HEK293 (cell line): ENCODE results near the gene MLXIPL.
"Not testable (repeated sequence)": the region's sequence is repeated elsewhere in the genome, so short reads cannot be mapped to it uniquely, and the experiment has no call there.

Experiments
- CTCF ChIA-PET: fragments of 350-600 bp; formaldehyde crosslinking; extraction: SDS; loops from one replicate; lab custom pipeline; 2021; ENCODE audit warnings: antibody characterized with exemption; lab: Yijun Ruan, JAX
- POLR2A ChIA-PET: fragments of 300-600 bp; formaldehyde crosslinking; extraction: SDS; loops from one replicate; lab custom pipeline; 2020; ENCODE audit warnings: antibody characterized with exemption, inconsistent platforms; lab: Yijun Ruan, JAX
- H3K27ac ChIP-seq: fragments of 200-500 bp; sonication (Bioruptor generic); 2 replicates; pipeline ENCODE4 v1.5.1; 2014; ENCODE audit warnings: low read depth, low read length, control low read depth, inconsistent platforms; ENCODE audit errors: extremely low read depth
- H3K36me3 ChIP-seq, 2 experiments: fragments of 200-500 bp in 1 of 2; sonication (Bioruptor generic) in 1 of 2; 1 replicate in 1 of 2; 2 replicates in 1 of 2; pipeline ENCODE4 v1.5.1; 2014 to 2017; ENCODE audit warnings: inconsistent platforms in 2 of 2, low read length in 2 of 2; ENCODE audit not compliant: control insufficient read depth in 2 of 2, insufficient read depth in 1 of 2
- H3K4me1 ChIP-seq: fragments of 200-500 bp; sonication (Bioruptor generic); 2 replicates; pipeline ENCODE4 v1.5.1; 2014; ENCODE audit warnings: mild to moderate bottlenecking, low read length, inconsistent platforms; ENCODE audit not compliant: control insufficient read depth, insufficient read depth
- H3K4me3 ChIP-seq: 2 replicates; pipeline ENCODE4 v1.5.1; 2011; ENCODE audit warnings: low read depth, mild to moderate bottlenecking, control low read depth, low read length, moderate library complexity
- H3K9me3 ChIP-seq: fragments of 200-500 bp; sonication (Bioruptor generic); 2 replicates; pipeline ENCODE4 v1.5.1; 2014; ENCODE audit warnings: low read depth, low read length, inconsistent platforms; ENCODE audit not compliant: control insufficient read depth, insufficient read depth
- FEZF1 ChIP-seq: fragments of 450-650 bp; formaldehyde crosslinking; IDR thresholded peaks from 2 replicates; pipeline ENCODE4 v1.5.1; 2016; ENCODE audit warnings: missing biosample characterization, missing genetic modification characterization
- KLF10 ChIP-seq: fragments of 450-650 bp; IDR thresholded peaks from 2 replicates; pipeline ENCODE4 v1.5.1; 2018; ENCODE audit warnings: missing biosample characterization, mild to moderate bottlenecking, missing genetic modification characterization
- KLF9 ChIP-seq: fragments of 450-650 bp; formaldehyde crosslinking; IDR thresholded peaks from 2 replicates; pipeline ENCODE4 v1.5.1; 2016; ENCODE audit warnings: missing biosample characterization, missing genetic modification characterization, low read depth
- MEIS1 ChIP-seq: sonication (generic); formaldehyde crosslinking; IDR thresholded peaks from 2 replicates; pipeline ENCODE4 v1.8.1; 2022; ENCODE audit warnings: missing genetic modification reagents, mild to moderate bottlenecking, borderline replicate concordance
- MYNN ChIP-seq: fragments of 450-650 bp; formaldehyde crosslinking; IDR thresholded peaks from 2 replicates; pipeline ENCODE4 v1.5.1; 2016; ENCODE audit warnings: missing biosample characterization, missing genetic modification characterization, borderline replicate concordance
- OSR2 ChIP-seq: fragments of 450-650 bp; formaldehyde crosslinking; IDR thresholded peaks from 2 replicates; pipeline ENCODE4 v1.5.1; 2016; ENCODE audit warnings: missing biosample characterization, missing genetic modification characterization
- ZBTB48 ChIP-seq: fragments of 450-650 bp; formaldehyde crosslinking; IDR thresholded peaks from 2 replicates; pipeline ENCODE4 v1.5.1; 2016; ENCODE audit warnings: missing biosample characterization, missing genetic modification characterization
- ZFP37 ChIP-seq: fragments of 450-650 bp; formaldehyde crosslinking; IDR thresholded peaks from 2 replicates; pipeline ENCODE4 v1.5.1; 2016; ENCODE audit warnings: missing biosample characterization, missing genetic modification characterization
- ZFP69B ChIP-seq: fragments of 450-650 bp; formaldehyde crosslinking; IDR thresholded peaks from 2 replicates; pipeline ENCODE4 v1.5.1; 2016; ENCODE audit warnings: missing biosample characterization, missing genetic modification characterization
- ZNF121 ChIP-seq: fragments of 450-650 bp; formaldehyde crosslinking; IDR thresholded peaks from 2 replicates; pipeline ENCODE4 v1.5.1; 2016; ENCODE audit warnings: missing biosample characterization, missing genetic modification characterization
- ZNF146 ChIP-seq: fragments of 450-650 bp; formaldehyde crosslinking; IDR thresholded peaks from 2 replicates; pipeline ENCODE4 v1.5.1; 2016; ENCODE audit warnings: missing biosample characterization, missing genetic modification characterization
- ZNF341 ChIP-seq: fragments of 450-650 bp; formaldehyde crosslinking; IDR thresholded peaks from 2 replicates; pipeline ENCODE4; 2016; ENCODE audit warnings: low read depth, missing biosample characterization, missing genetic modification characterization
- ZNF354C ChIP-seq: fragments of 450-650 bp; formaldehyde crosslinking; IDR thresholded peaks from 2 replicates; pipeline ENCODE4 v1.5.1; 2016; ENCODE audit warnings: missing biosample characterization, missing genetic modification characterization, low read depth, borderline replicate concordance
- ZNF416 ChIP-seq: fragments of 450-650 bp; formaldehyde crosslinking; IDR thresholded peaks from 2 replicates; pipeline ENCODE4 v1.5.1; 2016; ENCODE audit warnings: missing biosample characterization, missing genetic modification characterization
- ZNF433 ChIP-seq: fragments of 450-650 bp; formaldehyde crosslinking; IDR thresholded peaks from 2 replicates; pipeline ENCODE4 v1.5.1; 2016; ENCODE audit warnings: missing biosample characterization, missing genetic modification characterization, low read depth
- ZNF529 ChIP-seq: fragments of 450-650 bp; formaldehyde crosslinking; IDR thresholded peaks from 2 replicates; pipeline ENCODE4 v1.5.1; 2017; ENCODE audit warnings: missing genetic modification characterization, missing biosample characterization; ENCODE audit not compliant: insufficient replicate concordance
- ZNF623 ChIP-seq: fragments of 450-650 bp; formaldehyde crosslinking; IDR thresholded peaks from 2 replicates; pipeline ENCODE4 v1.5.1; 2016; ENCODE audit warnings: missing biosample characterization, missing genetic modification characterization
- TF ChIP-seq, protein P1 (sequence below): fragments of 450-650 bp; formaldehyde crosslinking; IDR thresholded peaks from 2 replicates; pipeline ENCODE4 v1.5.1; 2016; ENCODE audit warnings: missing biosample characterization, missing genetic modification characterization, borderline replicate concordance
- TF ChIP-seq, protein P2 (sequence below): fragments of 450-650 bp; formaldehyde crosslinking; IDR thresholded peaks from 2 replicates; pipeline ENCODE4; 2016; ENCODE audit warnings: missing biosample characterization, missing genetic modification characterization
- TF ChIP-seq, protein P3 (sequence below): fragments of 450-650 bp; formaldehyde crosslinking; IDR thresholded peaks from 2 replicates; pipeline ENCODE4 v1.5.1; 2016; ENCODE audit warnings: missing biosample characterization, missing genetic modification characterization

MLXIPL gene

DNA sequence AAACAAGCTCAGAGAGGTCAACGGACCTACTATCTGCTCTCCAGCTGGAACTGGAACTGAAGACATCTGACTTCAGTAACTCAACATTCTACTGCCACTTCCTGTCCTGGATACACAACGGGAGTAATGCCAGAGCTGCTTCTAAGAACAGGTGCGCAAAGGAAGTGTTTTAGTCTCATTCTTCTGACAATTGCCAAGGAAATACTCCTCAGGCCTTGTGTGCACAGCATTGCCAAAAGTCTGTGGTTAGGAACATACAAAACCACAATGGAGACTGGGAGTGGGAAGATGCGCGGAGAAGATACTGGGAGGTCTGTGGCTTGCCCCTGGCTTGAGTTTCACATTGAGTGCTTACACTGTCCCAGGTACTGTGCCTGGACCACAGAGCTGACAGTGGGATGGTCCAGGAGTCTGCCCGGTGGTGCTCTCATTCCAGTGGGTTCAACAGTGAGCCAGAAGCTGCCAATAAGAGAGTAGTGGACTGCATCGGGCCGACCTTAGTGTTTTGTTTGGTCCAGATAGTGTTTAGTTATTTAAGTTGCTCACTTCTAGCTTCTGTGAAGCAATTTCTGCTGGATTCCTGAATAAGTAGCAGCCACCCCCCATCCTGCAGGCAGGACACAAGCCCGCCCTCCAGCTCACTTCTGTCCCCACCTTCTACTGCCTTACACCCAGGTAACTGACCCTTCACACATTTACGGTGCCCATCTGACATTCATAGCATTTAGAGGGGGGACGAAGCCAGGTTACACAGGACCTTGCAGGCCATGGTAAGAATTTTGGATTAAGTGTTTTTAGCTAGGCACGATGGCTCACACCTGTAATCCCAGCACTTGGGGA lies 56.3 kb downstream of the MLXIPL start:
- H3K27ac ChIP-seq: no peak overlapping the region
- CTCF ChIA-PET: interaction anchor here (0.6 to 3.2 kb wide), 5 partner anchors 19 to 158 kb away, joined by 3 to 7 read pairs (median 4); no protein-coding TSS in a partner anchor
- TF ChIP-seq KLF9 (tag by site-specific recombination): no peak
- no peak for TF ChIP-seq ZBTB48
- no peak for TF ChIP-seq MEIS1 (CRISPR knock-in tag)
- no peak for TF ChIP-seq ZNF623 (tag by site-specific recombination)
- no peak for TF ChIP-seq ZNF146
- no peak for TF ChIP-seq ZNF529 (tag by site-specific recombination)
- TF ChIP-seq FEZF1 (tag by site-specific recombination): no peak
- TF ChIP-seq, protein P1, sequence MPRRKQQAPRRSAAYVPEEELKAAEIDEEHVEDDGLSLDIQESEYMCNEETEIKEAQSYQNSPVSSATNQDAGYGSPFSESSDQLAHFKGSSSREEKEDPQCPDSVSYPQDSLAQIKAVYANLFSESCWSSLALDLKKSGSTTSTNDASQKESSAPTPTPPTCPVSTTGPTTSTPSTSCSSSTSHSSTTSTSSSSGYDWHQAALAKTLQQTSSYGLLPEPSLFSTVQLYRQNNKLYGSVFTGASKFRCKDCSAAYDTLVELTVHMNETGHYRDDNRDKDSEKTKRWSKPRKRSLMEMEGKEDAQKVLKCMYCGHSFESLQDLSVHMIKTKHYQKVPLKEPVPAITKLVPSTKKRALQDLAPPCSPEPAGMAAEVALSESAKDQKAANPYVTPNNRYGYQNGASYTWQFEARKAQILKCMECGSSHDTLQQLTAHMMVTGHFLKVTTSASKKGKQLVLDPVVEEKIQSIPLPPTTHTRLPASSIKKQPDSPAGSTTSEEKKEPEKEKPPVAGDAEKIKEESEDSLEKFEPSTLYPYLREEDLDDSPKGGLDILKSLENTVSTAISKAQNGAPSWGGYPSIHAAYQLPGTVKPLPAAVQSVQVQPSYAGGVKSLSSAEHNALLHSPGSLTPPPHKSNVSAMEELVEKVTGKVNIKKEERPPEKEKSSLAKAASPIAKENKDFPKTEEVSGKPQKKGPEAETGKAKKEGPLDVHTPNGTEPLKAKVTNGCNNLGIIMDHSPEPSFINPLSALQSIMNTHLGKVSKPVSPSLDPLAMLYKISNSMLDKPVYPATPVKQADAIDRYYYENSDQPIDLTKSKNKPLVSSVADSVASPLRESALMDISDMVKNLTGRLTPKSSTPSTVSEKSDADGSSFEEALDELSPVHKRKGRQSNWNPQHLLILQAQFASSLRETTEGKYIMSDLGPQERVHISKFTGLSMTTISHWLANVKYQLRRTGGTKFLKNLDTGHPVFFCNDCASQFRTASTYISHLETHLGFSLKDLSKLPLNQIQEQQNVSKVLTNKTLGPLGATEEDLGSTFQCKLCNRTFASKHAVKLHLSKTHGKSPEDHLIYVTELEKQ: no peak
- no peak for TF ChIP-seq ZNF433 (tag by site-specific recombination)
- no peak for TF ChIP-seq ZFP37 (tag by site-specific recombination)
- no peak for TF ChIP-seq ZFP69B (tag by site-specific recombination)
- TF ChIP-seq, protein P2, sequence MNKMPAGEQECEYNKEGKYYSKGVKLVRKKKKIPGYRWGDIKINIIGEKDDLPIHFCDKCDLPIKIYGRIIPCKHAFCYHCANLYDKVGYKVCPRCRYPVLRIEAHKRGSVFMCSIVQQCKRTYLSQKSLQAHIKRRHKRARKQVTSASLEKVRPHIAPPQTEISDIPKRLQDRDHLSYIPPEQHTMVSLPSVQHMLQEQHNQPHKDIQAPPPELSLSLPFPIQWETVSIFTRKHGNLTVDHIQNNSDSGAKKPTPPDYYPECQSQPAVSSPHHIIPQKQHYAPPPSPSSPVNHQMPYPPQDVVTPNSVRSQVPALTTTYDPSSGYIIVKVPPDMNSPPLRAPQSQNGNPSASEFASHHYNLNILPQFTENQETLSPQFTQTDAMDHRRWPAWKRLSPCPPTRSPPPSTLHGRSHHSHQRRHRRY: no peak
- TF ChIP-seq, protein P3, sequence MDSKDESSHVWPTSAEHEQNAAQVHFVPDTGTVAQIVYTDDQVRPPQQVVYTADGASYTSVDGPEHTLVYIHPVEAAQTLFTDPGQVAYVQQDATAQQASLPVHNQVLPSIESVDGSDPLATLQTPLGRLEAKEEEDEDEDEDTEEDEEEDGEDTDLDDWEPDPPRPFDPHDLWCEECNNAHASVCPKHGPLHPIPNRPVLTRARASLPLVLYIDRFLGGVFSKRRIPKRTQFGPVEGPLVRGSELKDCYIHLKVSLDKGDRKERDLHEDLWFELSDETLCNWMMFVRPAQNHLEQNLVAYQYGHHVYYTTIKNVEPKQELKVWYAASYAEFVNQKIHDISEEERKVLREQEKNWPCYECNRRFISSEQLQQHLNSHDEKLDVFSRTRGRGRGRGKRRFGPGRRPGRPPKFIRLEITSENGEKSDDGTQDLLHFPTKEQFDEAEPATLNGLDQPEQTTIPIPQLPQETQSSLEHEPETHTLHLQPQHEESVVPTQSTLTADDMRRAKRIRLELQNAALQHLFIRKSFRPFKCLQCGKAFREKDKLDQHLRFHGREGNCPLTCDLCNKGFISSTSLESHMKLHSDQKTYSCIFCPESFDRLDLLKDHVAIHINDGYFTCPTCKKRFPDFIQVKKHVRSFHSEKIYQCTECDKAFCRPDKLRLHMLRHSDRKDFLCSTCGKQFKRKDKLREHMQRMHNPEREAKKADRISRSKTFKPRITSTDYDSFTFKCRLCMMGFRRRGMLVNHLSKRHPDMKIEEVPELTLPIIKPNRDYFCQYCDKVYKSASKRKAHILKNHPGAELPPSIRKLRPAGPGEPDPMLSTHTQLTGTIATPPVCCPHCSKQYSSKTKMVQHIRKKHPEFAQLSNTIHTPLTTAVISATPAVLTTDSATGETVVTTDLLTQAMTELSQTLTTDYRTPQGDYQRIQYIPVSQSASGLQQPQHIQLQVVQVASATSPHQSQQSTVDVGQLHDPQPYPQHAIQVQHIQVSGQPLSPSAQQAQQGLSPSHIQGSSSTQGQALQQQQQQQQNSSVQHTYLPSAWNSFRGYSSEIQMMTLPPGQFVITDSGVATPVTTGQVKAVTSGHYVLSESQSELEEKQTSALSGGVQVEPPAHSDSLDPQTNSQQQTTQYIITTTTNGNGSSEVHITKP (tag by site-specific recombination): no peak
- TF ChIP-seq KLF10 (tag by site-specific recombination): no peak
- no peak for TF ChIP-seq ZNF341
- TF ChIP-seq MYNN (tag by site-specific recombination): no peak
- no peak overlapping the region for H3K4me3 ChIP-seq
- H3K4me1 ChIP-seq: no peaks in the 10 kb centered on the region
- H3K36me3 ChIP-seq: peaks cover 7 to 39% of the 10 kb centered on the region in 2 experiments; a peak in 2 of 3 replicates
- H3K9me3 ChIP-seq: no peaks in the 10 kb centered on the region
- POLR2A ChIA-PET: interaction anchor here (0.9 to 1.5 kb wide), 2 partner anchors 8 kb away, joined by 4 read pairs; no protein-coding TSS in a partner anchor

DNA sequence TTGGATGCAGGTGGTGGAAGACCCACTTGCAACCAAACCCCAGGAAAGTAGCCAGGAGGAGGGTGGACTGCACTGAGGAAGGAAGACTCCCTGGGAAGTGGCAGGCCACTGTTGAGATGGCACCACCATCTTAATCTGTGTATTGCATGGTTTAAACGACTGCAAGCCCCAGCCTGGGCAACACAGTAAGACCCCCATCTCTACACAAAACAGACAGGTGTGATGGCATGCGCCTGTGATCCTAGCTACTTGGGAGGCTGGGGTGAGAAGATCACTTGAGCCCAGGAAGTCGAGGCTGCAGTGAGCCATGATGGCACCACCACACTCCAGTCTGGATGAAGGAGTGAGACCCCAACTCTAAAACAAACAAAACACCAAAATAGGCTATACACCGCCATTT lies 57.2 kb downstream of the MLXIPL start:
- Histone ChIP-seq H3K4me1 (no peaks in the 10 kb centered on the region), H3K36me3 (peaks cover 7 to 29% of the 10 kb centered on the region in 2 experiments; a peak in 2 of 3 replicates)
- POLR2A ChIA-PET: interaction anchor here (1.3 to 3.1 kb wide), 3 partner anchors 7 to 16 kb away, joined by 4 to 16 read pairs (median 4); partner anchors contain the start of gene TBL2
- TF ChIP-seq ZNF416 (tag by site-specific recombination) (no peak), ZNF354C (tag by site-specific recombination) (no peak), OSR2 (tag by site-specific recombination) (no peak), ZNF121 (tag by site-specific recombination) (peak; percentile 72)
- TF ChIP-seq, all 188 proteins: peak for 1
- Histone ChIP-seq H3K9me3 (no peaks in the 10 kb centered on the region), H3K27ac (no peak overlapping the region), H3K4me3 (no peak overlapping the region)
- CTCF ChIA-PET: interaction anchor here (0.6 to 3.2 kb wide), 3 partner anchors 36 to 158 kb away, joined by 4 to 7 read pairs (median 5); no protein-coding TSS in a partner anchor

DNA sequence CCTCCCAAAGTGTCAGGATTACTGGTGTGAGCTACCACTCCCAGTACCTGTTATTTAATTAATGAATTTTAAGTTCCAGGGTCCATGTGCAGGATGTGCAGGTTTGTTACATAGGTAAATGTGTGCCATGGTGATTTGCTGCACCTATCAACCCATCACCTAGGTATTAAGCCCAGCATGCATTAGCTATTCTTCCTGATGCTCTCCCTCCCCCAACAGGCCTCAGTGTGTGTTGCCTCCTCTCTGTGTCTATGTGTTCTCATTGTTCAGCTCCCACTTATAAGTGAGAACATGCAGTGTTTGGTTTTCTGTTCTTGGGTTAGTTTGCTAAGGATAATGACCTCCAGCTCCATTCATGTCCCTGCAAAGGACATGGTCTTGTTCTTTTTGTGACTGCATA lies 57.9 kb downstream of the MLXIPL start:
- H3K4me1 ChIP-seq, H3K9me3 ChIP-seq, H3K4me3 ChIP-seq, H3K27ac ChIP-seq: not testable (repeated sequence)
- POLR2A ChIA-PET: interaction anchor here (1.2 to 3.1 kb wide), 3 partner anchors 9 to 17 kb away, joined by 4 to 16 read pairs (median 6); partner anchors contain the start of genes BCL7B and TBL2
- H3K36me3 ChIP-seq: peaks cover 6 to 25% of the 10 kb centered on the region in 2 experiments; a peak in 2 of 3 replicates
- CTCF ChIA-PET: interaction anchor here (1.0 to 3.2 kb wide), 2 partner anchors 41 to 159 kb away, joined by 4 to 7 read pairs; no protein-coding TSS in a partner anchor
